Erythroblast (primary cell): Measurements from ENCODE around the gene ZNF155.
A peak's percentile ranks its signal among the peaks of the same experiment; 100 is the strongest.

ENCODE experiments used
- GATA1 ChIP-seq: IDR thresholded peaks from 2 replicates; pipeline ENCODE4 v1.6.1; 2011; ENCODE audit warnings: low read depth, mild to moderate bottlenecking, control low read depth, low read length, moderate library complexity
- POLR2A ChIP-seq: IDR thresholded peaks from 2 replicates; pipeline ENCODE4 v1.6.1; 2011; ENCODE audit warnings: mild to moderate bottlenecking, low read length

- TF ChIP-seq POLR2A (peak; percentile 51), GATA1 (no peak)
Measured at GRCh38 chr19:44025217-44025936, 41.4 kb downstream of the ZNF155 start, which contains the start of gene ZNF222.
